GM12892 (cell line): Measurements from ENCODE around the gene UGT1A8.
"Not testable (repeated sequence)": the region's sequence is repeated elsewhere in the genome, so short reads cannot be mapped to it uniquely, and the experiment has no call there.

ENCODE experiments used
- DNase-seq: peaks from one replicate; pipeline ENCODE4 v3.0.0; 2011; ENCODE audit not compliant: insufficient read length
- FAIRE-seq: peaks from 2 replicates; lab custom pipeline; 2011; peaks lifted over from hg19 to GRCh38; lab: Jason Lieb, UNC
- POLR2A ChIP-seq: IDR thresholded peaks from 2 replicates; pipeline ENCODE4 v1.6.1; 2011; ENCODE audit warnings: low read depth, low read length, control low read depth
- POLR2AphosphoS5 ChIP-seq: IDR thresholded peaks from 2 replicates; pipeline ENCODE4 v1.6.1; 2011; ENCODE audit warnings: low read depth, low read length, control low read depth
- TAF1 ChIP-seq: IDR thresholded peaks from 2 replicates; pipeline ENCODE4 v1.6.1; 2011; ENCODE audit warnings: low read depth, mild to moderate bottlenecking, control low read depth, low read length, borderline replicate concordance

Gene UGT1A8

DNA sequence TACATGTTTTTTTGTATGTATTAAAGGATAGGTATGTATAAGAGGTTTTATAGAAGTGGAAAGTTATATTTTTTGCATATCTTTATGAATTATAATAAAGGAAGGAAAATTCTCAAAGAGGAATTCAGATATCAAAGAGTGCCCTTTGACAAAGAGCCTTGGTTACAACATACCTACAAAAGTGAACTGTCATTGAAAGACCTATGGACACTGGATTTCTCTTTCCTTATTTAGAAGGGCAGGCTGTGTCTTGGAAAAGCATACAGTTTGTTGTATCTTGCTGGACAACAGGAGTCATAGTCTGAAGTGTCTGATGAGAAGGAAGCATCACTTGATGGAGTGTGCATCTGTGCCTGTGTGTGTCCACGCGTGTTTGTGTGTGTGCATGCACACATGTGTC, 34.0 kb downstream of the UGT1A8 start:
- no peak for DNase-seq
- TF ChIP-seq TAF1 = no peak
- no peak for TF ChIP-seq POLR2AphosphoS5
- TF ChIP-seq POLR2A = no peak
- no peak for FAIRE-seq

DNA sequence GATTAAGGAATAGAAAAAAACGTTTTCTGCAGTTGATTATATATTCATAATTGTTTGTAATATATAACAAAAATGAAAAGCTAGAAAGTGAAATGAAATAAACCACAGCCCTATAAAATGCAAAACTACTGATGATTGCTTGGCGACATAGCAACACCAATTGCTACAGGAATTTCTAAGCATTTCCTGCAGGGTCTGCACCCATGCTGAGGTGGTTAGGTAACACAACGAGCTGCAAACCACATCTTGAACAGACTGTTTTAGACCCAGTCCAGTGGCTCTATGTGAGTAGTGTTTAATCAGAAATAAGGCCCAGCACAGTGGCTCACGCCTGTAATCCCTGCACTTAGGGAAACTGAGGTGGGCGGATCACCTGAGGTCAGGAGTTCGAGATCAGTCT, 37.1 kb downstream of the UGT1A8 start:
- FAIRE-seq = no peak
- TF ChIP-seq POLR2AphosphoS5 (no peak), POLR2A (no peak), TAF1 (no peak)
- DNase-seq = no peak

DNA sequence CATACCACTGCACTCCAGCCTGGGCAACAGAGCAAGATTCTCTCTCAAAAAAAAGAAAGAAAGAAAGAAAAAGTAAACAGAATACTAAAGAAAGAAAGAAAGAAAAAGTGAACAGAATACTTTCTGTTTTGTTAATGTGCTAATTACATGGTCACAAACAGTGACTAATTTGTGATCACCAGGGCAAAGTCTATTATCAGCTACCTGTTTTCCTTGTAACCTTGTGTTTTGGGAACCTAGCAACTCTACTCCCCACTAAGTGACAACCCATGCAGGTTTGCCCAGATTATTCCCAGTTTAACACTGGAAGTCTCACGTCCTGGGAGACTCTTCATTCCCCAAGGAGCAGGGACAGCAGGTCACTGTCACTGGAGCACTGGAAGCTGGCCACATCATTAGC, 37.6 kb downstream of the UGT1A8 start:
- TF ChIP-seq POLR2A (no peak), POLR2AphosphoS5 (no peak), TAF1 (no peak)
- no peak for FAIRE-seq

DNA sequence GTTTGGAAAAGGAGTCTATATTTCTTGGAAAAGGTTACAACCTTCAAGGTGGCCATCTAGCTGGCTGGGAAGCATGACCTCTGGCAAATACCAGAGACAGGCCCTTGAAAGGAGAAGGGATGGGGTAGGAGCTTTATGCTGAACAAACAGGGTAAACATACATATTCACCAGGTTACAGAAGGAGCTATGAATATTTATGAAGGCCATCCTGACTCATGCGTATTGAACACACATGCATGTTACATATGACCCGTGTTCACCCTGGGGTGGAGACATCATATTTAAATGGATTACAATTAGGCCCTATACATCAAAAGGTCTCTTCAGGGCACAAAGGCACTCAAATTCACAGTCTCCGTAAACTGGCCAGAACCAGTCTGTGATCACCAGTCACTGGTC, 38.5 kb downstream of the UGT1A8 start:
- not testable (repeated sequence) for DNase-seq
- FAIRE-seq = peak; percentile 70

More for the DNA sequence above, 37.6 kb downstream of the UGT1A8 start:
- DNase-seq = no peak

DNA sequence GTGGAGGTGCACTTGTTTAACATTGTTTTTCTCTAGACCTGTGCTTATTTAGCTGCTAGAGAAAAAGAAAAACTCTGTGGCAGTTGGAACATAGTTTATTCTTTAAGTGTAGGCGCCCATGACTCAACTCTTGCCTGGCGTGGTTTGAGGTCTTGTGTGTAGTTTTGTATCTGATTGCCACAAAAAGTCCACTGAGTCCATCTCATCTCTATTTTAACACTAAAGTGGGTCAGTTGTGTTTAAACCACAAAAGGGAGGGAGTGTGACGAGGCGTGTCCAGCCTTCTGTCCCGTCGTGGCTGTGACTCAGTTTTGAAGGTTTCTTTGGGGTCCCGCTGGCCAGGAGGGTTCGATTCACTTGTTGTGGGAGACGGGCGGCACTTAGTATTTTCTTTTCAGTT, 39.0 kb downstream of the UGT1A8 start:
- DNase-seq = no peak
- FAIRE-seq = no peak
- TF ChIP-seq POLR2A (no peak), POLR2AphosphoS5 (no peak), TAF1 (no peak)

DNA sequence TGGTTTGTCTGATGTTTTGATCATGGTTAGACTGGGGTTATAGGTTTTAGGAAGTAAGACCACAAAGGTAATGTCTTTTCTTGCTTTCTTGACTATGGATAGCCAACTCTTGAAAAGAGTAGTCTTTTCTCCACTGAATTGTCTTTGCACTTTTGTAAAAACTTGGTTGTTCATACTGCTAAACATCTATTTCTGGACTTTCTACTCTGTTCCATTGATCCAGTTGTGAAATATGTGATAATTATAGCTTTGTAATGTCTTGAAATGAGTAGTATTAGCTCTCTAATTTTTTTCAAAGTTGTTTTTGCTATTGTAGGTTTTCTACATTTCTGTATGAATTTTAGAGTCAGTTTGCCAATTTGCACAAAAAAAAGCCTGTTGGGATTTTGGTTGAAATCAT, 41.2 kb downstream of the UGT1A8 start:
- no peak for TF ChIP-seq POLR2AphosphoS5
- TF ChIP-seq TAF1 = no peak
- TF ChIP-seq POLR2A = no peak
- FAIRE-seq (no peak), DNase-seq (no peak)

DNA sequence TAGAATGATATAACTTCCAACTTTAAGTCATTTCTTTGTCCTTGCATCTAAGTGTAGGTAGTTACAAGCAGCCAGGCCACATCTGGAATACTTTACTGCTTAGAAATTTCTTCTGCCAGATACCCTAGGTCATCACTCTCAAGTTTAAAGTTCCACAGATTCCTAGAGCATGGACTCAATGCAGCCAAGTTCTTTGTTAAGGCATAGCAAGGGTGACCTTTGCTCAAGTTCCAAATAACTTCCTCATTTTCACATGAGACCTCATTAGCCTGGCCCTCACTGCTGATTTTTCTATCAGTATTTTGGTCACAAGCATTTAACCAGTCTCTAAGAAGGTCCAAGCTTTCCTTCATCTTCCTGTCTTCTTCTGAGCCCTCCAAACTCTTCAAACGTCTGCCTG, 46.5 kb downstream of the UGT1A8 start:
- FAIRE-seq = no peak
- DNase-seq = no peak
- TF ChIP-seq POLR2A (no peak), TAF1 (no peak), POLR2AphosphoS5 (no peak)

DNA sequence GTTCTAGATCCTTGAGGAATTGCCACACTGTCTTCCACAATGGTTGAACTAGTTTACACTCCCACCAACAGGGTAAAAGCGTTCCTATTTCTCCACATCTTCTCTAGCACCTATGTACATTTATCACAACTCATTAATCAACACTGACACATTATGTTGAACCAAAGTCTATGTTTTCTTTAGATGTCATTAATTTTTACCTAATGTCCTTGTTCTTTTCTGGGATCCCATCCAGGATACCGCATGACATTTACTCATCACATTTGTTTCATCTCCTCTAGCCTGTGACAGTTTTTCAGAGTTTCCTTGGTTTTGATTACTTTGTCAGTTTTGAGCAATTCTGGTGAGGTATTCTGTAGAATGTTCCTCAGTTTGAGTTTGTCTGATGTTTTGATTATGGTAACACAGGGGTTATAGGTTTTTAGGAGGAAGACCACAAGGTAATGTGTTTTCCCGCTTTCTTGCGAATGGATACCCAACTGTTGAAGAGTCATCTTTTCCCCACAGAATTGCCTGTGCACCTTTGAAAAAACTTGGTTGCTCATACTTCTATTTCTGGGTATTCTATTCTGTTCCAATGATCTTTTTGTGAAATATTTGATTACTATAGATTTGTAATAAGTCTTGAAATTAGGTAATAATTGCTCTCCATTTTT, 51.3 kb downstream of the UGT1A8 start:
- FAIRE-seq (no peak), DNase-seq (no peak)
- TF ChIP-seq POLR2AphosphoS5 (no peak), TAF1 (no peak), POLR2A (no peak)

DNA sequence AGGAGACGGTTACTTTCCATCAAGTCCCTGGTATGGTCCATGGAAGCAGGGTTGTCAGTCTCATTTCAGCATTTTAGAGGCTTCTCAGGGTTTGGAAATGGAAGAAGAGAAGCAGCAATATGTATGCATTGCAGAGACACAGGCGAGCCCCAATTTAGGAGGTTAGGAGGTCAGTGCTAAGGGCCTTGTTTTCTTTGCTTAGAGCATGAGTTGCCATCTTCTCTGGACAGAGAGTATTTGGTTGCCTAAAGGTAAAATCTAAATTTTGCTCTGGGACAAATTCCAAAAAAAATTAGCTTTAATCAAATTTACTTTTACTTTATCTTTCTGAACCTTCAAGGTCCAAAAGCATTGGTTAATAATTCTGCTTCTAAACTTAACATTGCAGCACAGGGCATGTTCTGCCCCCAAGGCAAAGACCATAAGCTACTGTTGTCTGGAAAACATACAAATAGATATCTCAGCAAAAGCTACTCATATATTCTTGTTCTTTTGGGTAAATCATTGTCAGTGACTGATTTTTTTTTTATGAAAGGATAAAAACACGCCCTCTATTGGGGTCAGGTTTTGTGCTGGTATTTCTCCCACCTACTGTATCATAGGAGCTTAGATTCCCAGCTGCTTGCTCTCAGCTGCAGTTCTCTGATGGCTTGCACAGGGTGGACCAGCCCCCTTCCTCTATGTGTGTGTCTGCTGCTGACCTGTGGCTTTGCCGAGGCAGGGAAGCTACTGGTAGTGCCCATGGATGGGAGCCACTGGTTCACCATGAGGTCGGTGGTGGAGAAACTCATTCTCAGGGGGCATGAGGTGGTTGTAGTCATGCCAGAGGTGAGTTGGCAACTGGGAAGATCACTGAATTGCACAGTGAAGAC, 54.1 kb downstream of the UGT1A8 start, which contains the start of gene UGT1A9:
UGT1A9 (plus strand) TSS at position 609 of the 872 bp plus-strand sequence; CDS start at position 646, 37 bp downstream.
- FAIRE-seq = no peak
- TF ChIP-seq TAF1 (no peak), POLR2AphosphoS5 (no peak), POLR2A (no peak)

DNA sequence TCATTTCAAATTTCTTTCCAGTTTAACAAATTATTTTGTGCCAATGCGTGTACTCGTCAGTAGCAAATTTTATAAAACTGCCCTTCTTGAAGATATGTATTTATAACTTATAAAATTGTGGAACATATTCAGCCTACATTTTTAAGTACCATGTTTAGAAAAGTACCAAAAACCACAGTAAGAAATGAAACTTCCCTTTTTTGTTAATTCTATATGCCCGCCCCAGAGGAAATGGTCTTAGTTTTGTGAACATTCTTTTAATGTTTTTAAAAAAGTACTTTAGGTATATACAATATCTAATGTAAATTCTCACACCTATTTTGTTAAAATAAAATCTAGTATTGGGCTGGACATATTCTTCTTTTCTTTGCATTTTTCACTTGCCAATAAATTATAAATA, 55.5 kb downstream of the UGT1A8 start:
- DNase-seq (no peak), FAIRE-seq (no peak)
- TF ChIP-seq TAF1 (no peak), POLR2A (no peak), POLR2AphosphoS5 (no peak)

More for the DNA sequence above, 54.1 kb downstream of the UGT1A8 start, which contains the start of gene UGT1A9:
- no peak for DNase-seq

DNA sequence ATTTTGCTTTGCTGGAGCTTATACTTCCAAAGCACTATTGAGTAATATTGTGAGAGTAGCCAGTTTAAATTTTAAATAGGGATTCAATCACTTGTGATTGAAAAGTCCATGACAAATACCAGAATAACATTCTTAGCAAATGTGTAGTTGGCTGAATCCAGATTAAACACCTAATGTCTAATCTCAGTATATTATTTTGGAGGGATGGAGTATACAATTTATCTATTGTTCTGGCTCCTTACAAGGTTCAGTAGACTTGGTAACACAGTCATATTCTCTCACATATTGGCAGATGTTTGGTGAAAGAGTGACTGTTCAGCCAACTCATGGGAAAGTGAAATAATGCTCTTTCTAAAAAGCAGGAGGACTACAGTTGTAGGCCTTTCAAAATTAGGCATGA, 56.5 kb downstream of the UGT1A8 start:
- no peak for FAIRE-seq
- DNase-seq = no peak
- TF ChIP-seq POLR2A = no peak
- no peak for TF ChIP-seq POLR2AphosphoS5
- TF ChIP-seq TAF1 = no peak

DNA sequence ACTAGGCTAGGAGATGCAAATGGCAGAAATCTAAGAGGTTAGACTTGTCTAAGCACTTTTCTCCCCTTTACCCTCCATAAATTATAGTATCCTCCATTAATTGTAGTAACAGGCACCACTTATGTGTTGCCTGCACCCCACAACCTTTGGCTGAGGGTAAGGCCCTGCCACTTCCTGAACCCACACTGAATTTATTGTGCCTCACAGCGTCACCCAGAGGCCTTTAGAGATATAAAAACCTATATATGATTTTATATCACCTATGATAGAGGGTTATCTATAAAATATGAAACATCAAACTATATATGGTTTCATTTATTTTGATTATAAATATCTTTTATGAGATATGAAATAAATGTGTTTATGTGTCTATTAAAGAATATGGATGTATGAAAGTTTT, 56.9 kb downstream of the UGT1A8 start:
- TF ChIP-seq POLR2A (no peak), TAF1 (no peak), POLR2AphosphoS5 (no peak)
- FAIRE-seq = no peak
- no peak for DNase-seq
